DMS 273 treated with DMSO at 0.1 percent for 48 hours (cell line): ENCODE data around the gene MAGI2.
"Not testable (repeated sequence)": the region's sequence is repeated elsewhere in the genome, so short reads cannot be mapped to it uniquely, and the experiment has no call there.

Experiments
- DNase-seq: peaks from one replicate; lab custom pipeline; 2025; lab: John Stamatoyannopoulos, UW

Gene MAGI2

GRCh38 chr7:78543976-78544375 lies 909.5 kb downstream of the MAGI2 start:
- no peak for DNase-seq

- DNase-seq = no peak
Observed at GRCh38 chr7:78542981-78543380, 910.5 kb downstream of the MAGI2 start.

- no peak for DNase-seq
Observed at GRCh38 chr7:78542541-78542940, 910.9 kb downstream of the MAGI2 start.

- DNase-seq = no peak
Observed at GRCh38 chr7:78539825-78540224, 913.6 kb downstream of the MAGI2 start.

GRCh38 chr7:78535655-78536054 lies 917.8 kb downstream of the MAGI2 start:
- DNase-seq = no peak

GRCh38 chr7:78530351-78530750 lies 923.1 kb downstream of the MAGI2 start:
- DNase-seq = no peak

- no peak for DNase-seq
Observed at GRCh38 chr7:78529392-78529791, 924.1 kb downstream of the MAGI2 start.

GRCh38 chr7:78528964-78529363 lies 924.5 kb downstream of the MAGI2 start:
- DNase-seq = no peak

GRCh38 chr7:78523930-78524329 lies 929.5 kb downstream of the MAGI2 start:
- DNase-seq = no peak

- DNase-seq = no peak
Observed at GRCh38 chr7:78521961-78522360, 931.5 kb downstream of the MAGI2 start.

GRCh38 chr7:78516450-78516849 lies 937.0 kb downstream of the MAGI2 start:
- DNase-seq = no peak

GRCh38 chr7:78514634-78515033 lies 938.8 kb downstream of the MAGI2 start:
- DNase-seq = no peak

- DNase-seq = peak; percentile 36
Observed at GRCh38 chr7:78510580-78511188, 942.8 kb downstream of the MAGI2 start.

- DNase-seq = not testable (repeated sequence)
Observed at GRCh38 chr7:78503301-78503700, 950.2 kb downstream of the MAGI2 start.

GRCh38 chr7:78501064-78501463 lies 952.4 kb downstream of the MAGI2 start:
- DNase-seq = no peak

- DNase-seq = no peak
Observed at GRCh38 chr7:78499971-78500370, 953.5 kb downstream of the MAGI2 start.

- no peak for DNase-seq
Observed at GRCh38 chr7:78499283-78499682, 954.2 kb downstream of the MAGI2 start.

- DNase-seq = no peak
Observed at GRCh38 chr7:78497728-78498427, 955.6 kb downstream of the MAGI2 start.

GRCh38 chr7:78496096-78496630 lies 957.3 kb downstream of the MAGI2 start:
- DNase-seq = no peak

GRCh38 chr7:78493401-78493800 lies 960.1 kb downstream of the MAGI2 start:
- no peak for DNase-seq

GRCh38 chr7:78492146-78492545 lies 961.3 kb downstream of the MAGI2 start:
- DNase-seq = no peak

GRCh38 chr7:78490524-78490923 lies 962.9 kb downstream of the MAGI2 start:
- DNase-seq = no peak

- DNase-seq = no peak
Observed at GRCh38 chr7:78489476-78490240, 963.8 kb downstream of the MAGI2 start.
